Kidney (tissue), 14 donors: ENCODE results near the gene PEF1. TPM values are rescaled to one million over a fixed set of nuclear protein-coding genes. Genes with fewer than 3 reads are reported as not detected.

Experiments used
- DNase-seq, 5 donors: peaks; one replicate each; pipeline ENCODE4 v3.0.0-alpha.2; 2013 to 2020
- FAIRE-seq: peaks from 2 replicates; lab custom pipeline; 2012; peaks lifted over from hg19 to GRCh38; lab: Jason Lieb, UNC
- H3K27ac ChIP-seq, 2 donors: one replicate each; pipeline ENCODE4 v1.7.0; 2013; ENCODE audit warnings: low read depth in 2 of 2, low read length in 2 of 2, inconsistent platforms in 1 of 2
- H3K27me3 ChIP-seq: one replicate; pipeline ENCODE4 v1.7.1; 2013; ENCODE audit warnings: low read length, inconsistent platforms; ENCODE audit not compliant: control insufficient read depth, insufficient read depth
- H3K36me3 ChIP-seq, 3 donors: one replicate each; pipeline versions ENCODE4 v1.7.0 to v1.7.1; 2013; ENCODE audit warnings: low read length in 3 of 3, control low read depth in 1 of 3, inconsistent platforms in 1 of 3; ENCODE audit not compliant: insufficient read depth in 3 of 3, control insufficient read depth in 2 of 3
- H3K4me1 ChIP-seq, 3 donors: one replicate each; pipeline versions ENCODE4 v1.7.0 to v1.7.1; 2013; ENCODE audit warnings: low read length in 3 of 3, inconsistent platforms in 1 of 3, low read depth in 1 of 3; ENCODE audit not compliant: control insufficient read depth in 2 of 3, insufficient read depth in 2 of 3
- H3K4me3 ChIP-seq, 3 donors: one replicate each; pipeline versions ENCODE4 v1.7.0 to v1.8.1; 2013; ENCODE audit warnings: low read length in 3 of 3, control low read depth in 1 of 3, inconsistent platforms in 1 of 3
- H3K9ac ChIP-seq, 3 donors: one replicate each; pipeline versions ENCODE4 v1.7.0 to v1.7.1; 2013; ENCODE audit warnings: low read length in 3 of 3, control low read depth in 1 of 3, inconsistent platforms in 1 of 3
- H3K9me3 ChIP-seq, 3 donors: one replicate each; pipeline versions ENCODE4 v1.7.0 to v1.7.1; 2013; ENCODE audit warnings: low read length in 3 of 3, control low read depth in 1 of 3, inconsistent platforms in 1 of 3; ENCODE audit not compliant: control insufficient read depth in 2 of 3, insufficient read depth in 1 of 3
- CTCF ChIP-seq: IDR thresholded peaks from 3 replicates; pipeline ENCODE4 v1.5.1; 2012; ENCODE audit warnings: mild to moderate bottlenecking, moderate library complexity, borderline replicate concordance; ENCODE audit not compliant: insufficient read depth; ENCODE audit errors: extremely low read depth
- intact Hi-C: fragments of 100-400 bp; cut with DNase I; formaldehyde crosslinking; loops from one replicate; pipeline ENCODE4 v1.11.1; 2022
- polyA plus RNA-seq: library from polyadenylated mRNA; stranded (reverse); fragments of 350-450 nt; fragmentation: Illumina TruSeq; extraction: RNeasy Lipid Tissue Mini Kit (QIAGEN cat#74804); gene quantifications from one replicate; pipeline ENCODE4 v1.2.3, GENCODE V29; 2014; ENCODE audit warnings: low read depth, low replicate concordance; ENCODE audit not compliant: insufficient read depth
- total RNA-seq: library from RNA; stranded (reverse); fragmentation: NEBNext Ultra II Directional; extraction: Animal tissue kit (Norgen Biotek cat#: 25700); gene quantifications from one replicate; pipeline ENCODE4 v1.2.1, GENCODE V29; 2021
- donor health status: control.
- donor health status: control.
- donor health status: control.
- donor health status: control.
- donor health status: control.
- donor health status: DM: yes; HTN: yes; CAD: no.
- donor health status: Normal renal cell carcinoma (clear cell type).

Gene PEF1
- total and polyA plus RNA-seq, 2 donors from 2014 or later: 69.0 to 120 TPM

DNA sequence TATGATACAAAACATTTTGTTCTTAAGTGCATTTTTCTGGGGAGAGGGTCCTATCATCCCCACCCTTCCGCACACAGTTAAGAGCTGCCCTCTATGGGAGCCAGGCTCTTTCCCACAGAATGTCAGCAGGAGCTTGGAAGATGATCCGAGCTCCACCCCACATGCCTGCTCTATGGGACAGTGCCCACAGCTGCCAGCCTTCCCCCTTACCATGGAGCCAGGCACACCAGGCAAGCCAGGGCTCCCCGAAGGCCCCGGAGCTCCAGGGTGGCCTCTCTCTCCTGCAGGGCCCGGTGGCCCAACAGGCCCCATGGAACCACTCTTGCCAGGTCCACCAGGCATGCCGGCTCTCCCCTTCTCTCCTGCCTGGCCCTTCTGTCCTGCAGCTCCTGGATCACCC lies 10.4 kb upstream of the PEF1 start:
- DNase-seq: no peak
- H3K27me3 ChIP-seq: no peaks in the 10 kb centered on the region
- H3K9ac ChIP-seq: no peak overlapping the region
- H3K4me3 ChIP-seq: no peak overlapping the region
- no peak for TF ChIP-seq CTCF
- H3K4me1 ChIP-seq: no peaks in the 10 kb centered on the region
- intact Hi-C loops: no loop called here
- no peak overlapping the region for H3K27ac ChIP-seq
- no peaks in the 10 kb centered on the region for H3K9me3 ChIP-seq
- FAIRE-seq: no peak
- H3K36me3 ChIP-seq: no peaks in the 10 kb centered on the region

DNA sequence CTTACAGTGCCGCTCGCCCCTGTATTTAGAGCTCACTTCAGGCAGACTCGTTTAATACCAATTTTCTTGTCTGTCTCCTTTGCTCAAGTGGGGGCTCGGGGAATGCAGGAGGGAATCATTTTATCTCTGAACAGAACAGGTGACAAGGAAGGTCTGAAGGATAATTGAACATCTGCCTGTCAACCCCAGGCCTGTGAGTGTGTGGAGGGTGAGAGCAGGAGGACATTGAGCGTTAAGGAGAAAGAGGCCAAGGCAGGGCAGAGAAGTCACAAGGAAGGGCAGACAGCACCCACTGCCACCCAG lies 9.7 kb upstream of the PEF1 start:
- intact Hi-C loops: no loop called here
- no peak for TF ChIP-seq CTCF
- Histone ChIP-seq H3K4me3 (no peak overlapping the region), H3K9ac (no peak overlapping the region), H3K27me3 (no peaks in the 10 kb centered on the region), H3K4me1 (no peaks in the 10 kb centered on the region), H3K27ac (no peak overlapping the region), H3K9me3 (no peaks in the 10 kb centered on the region), H3K36me3 (no peaks in the 10 kb centered on the region)
- FAIRE-seq: no peak
- no peak for DNase-seq

DNA sequence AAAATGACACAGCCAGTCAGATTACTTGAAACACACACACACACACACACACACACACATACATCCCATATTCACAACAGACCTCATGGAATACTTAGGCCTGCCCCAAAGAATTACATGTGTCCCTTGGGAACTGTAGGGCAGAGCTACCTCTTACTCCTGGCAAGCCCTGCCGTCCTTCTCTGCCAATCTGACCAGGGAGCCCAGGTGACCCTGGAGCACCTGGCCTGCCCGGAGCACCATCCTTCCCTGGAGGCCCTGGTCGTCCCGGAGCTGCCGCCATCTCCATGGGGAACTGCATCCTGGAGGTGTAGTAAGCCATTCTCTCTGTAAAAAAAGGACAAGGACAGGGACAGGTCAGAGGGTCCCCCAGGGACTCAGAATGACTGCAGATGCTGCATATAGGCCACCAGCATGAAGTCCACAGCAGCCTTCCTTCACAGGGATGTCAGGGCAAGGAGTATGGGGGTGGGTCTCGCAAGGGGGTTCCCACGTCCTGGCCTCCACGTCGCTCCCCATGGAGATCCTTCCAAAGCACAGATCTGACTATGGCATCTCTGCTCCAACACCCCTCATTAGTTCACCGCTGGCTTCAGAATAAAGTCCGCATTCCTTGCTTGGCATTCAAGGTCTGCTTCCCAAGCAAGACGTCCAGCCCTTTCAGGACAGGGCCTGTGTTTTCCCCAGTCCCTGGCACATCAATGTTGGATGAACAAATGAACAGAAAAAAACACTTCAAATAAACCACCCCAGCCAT lies 9.2 kb upstream of the PEF1 start:
- Histone ChIP-seq H3K9me3 (no peaks in the 10 kb centered on the region), H3K36me3 (no peaks in the 10 kb centered on the region), H3K9ac (no peak overlapping the region), H3K4me3 (no peak overlapping the region), H3K27me3 (no peaks in the 10 kb centered on the region), H3K27ac (no peak overlapping the region), H3K4me1 (no peaks in the 10 kb centered on the region)
- no peak for TF ChIP-seq CTCF
- FAIRE-seq (no peak), DNase-seq (peak in 1 of 5 donors; percentile 34)
- intact Hi-C loops: no loop called here
